T-helper 2 cell treated with Interferon-gamma antibody and Interleukin-4, amounts not matched to agents 100 ng/mL and 5 ng/mL, for 36 hours (primary cell): Measurements from ENCODE around the gene CCDC78. TPM values are rescaled to one million over a fixed set of nuclear protein-coding genes. Genes with fewer than 3 reads are reported as not detected.
"Not testable (repeated sequence)": the region's sequence is repeated elsewhere in the genome, so short reads cannot be mapped to it uniquely, and the experiment has no call there.

Experiments used
- intact Hi-C: fragments of 100-400 bp; cut with micrococcal nuclease; formaldehyde crosslinking; loops from one replicate; pipeline ENCODE4 v1.15.1; 2023
- total RNA-seq: library from RNA; stranded (reverse); gene quantifications from 2 replicates; pipeline ENCODE4 v1.2.3, GENCODE V29; 2022

CCDC78 gene
- total RNA-seq, 1 donor from 2014 or later, result 5.4 TPM

GRCh38 chr16:714079-714478 lies 12.2 kb downstream of the CCDC78 start:
- intact Hi-C loops, result loop anchor here (2.0 kb wide), 1 partner anchor 27 kb away; the partner anchor contains the start of gene CIAO3

- intact Hi-C loops, result not testable (repeated sequence)
Measured at GRCh38 chr16:712740-713250, 13.4 kb downstream of the CCDC78 start.

DNA sequence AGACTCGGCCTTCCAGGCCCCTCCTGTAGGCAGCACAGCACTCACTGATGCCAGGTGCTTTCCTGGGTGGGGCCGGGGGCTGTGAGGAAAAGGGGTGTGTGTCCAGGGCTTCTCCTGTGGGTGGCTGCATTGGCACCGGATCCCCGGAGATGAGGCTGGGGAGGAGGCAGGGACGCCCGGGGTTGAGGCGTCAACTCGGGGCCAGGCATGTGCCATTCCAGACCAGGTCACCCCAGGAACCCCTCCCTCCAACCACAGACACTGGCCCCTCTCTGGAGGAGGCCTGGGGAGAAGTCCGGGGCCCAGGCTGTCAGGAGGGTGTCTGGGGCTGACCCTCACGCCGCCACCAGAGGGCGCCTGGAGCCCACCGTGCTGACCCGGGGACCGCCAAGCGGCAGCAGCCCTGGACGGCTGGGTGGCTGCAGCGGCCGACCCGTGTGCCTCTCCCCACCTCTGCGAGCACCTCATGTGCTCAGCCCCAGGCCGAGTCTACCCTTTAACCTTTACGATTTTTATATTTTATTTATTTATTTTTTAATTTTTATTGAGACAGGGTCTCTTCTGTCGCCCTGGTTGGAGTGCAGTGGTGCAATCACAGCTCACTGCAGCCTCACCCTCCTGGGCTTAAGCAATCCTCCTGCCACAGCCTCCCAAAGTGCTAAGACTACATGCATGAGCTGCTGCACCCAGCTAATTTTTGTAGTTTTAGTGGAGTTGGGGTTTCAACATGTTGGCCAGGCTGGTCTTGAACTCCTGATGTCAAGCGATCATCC lies 14.5 kb downstream of the CCDC78 start:
- intact Hi-C loops, result loop anchor here (1.0 kb wide), 1 partner anchor 74 kb away; no protein-coding TSS in a partner anchor

DNA sequence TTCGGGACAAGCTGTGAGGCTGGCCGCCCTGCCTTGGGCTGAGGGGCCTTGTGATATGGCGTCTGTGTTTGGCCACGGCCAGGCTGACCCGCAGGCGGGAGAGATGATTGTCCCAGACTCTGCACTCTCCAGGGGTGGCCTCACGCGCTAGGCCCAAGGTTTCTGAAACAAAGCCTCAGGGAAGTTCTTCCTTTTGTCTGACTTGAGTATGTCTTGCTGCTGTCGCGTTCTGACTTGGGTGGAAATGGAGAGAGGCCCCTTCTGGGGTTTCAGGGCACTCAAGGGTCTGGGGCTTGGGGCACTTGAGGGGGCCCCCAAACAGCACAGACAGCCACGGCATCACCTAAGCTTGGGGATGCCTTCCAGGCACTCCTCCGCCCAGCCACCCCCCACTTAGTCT lies 15.2 kb downstream of the CCDC78 start:
- intact Hi-C loops, result loop anchor here (1.0 kb wide), 1 partner anchor 74 kb away; no protein-coding TSS in a partner anchor

DNA sequence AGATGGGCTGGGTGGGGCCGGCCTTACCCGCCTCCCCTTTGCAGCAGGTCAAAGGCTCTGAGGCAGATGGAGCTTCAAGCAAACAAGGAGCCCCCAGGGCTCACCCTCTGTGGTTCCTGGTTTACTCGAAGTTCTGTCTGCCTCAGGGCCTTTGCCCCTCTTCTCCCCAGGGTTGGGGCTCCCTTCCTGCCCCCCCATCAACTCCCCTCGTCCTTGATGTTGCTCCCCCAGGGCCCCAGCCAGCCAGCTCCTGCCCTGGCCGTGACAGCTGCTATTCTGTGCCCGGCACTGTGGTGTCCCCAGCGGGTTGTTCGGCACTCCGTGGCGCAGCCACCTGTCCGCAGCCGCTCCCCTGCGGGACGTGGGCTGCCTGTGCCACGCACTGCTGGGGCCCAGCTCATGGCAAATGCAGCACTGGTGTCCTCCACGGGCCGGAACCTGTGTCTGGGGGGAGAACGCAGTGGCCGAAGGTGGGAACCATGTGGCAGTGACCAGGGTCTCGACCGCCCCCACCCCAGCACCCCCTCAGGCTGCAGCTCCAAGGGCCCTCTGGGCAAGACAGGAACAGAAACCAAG lies 15.7 kb downstream of the CCDC78 start:
- intact Hi-C loops, result loop anchor here (1.0 kb wide), 1 partner anchor 75 kb away; no protein-coding TSS in a partner anchor

DNA sequence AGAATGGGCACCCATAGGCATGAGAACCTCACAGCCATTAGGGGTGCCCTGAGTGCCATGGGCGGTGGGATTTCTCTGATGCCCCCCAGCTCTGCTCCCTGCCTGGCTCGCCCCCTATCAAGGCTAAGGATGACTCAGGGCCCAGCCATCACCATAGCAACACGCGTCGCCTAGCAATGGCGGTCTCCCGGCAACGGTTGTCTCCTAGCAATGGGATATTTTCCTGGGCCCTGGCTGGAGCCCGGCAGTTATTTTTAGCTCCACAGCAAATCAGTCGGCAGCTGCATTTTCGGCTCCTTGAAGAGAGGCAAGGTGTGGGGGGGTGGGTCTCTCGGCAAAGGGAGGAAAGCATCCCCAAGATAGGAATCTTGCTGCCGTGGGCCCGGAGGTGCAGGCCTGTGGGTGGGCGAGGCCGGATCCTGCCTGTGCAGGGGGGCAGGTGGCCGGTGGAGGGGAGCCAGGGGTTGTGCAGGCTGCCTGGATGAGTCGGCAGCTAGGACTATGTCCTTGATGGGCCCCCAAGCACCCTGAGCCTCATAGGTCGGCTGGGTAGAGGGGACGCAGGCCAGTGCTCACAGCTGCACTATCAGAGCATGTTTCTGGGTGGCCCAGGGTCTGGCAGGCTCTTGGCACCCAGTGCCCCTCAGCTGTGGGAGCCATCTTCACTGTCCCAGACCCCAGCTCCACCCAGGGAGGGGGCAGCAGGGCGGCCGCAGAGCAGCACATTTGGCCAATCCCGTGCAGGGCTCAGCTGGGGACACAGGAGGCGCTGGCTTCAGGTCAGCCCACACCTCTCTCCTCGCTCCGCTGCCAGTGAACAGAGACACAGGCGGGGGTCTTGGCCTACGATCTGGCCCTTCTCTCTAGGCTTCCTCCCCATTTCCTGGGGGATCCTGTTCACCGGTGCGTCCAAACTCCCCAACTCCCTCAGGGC lies 16.4 kb downstream of the CCDC78 start:
- intact Hi-C loops, result no loop called here

GRCh38 chr16:708959-709358 lies 17.3 kb downstream of the CCDC78 start:
- intact Hi-C loops, result no loop called here

- intact Hi-C loops, result no loop called here
Measured at GRCh38 chr16:708019-708418, 18.2 kb downstream of the CCDC78 start.

DNA sequence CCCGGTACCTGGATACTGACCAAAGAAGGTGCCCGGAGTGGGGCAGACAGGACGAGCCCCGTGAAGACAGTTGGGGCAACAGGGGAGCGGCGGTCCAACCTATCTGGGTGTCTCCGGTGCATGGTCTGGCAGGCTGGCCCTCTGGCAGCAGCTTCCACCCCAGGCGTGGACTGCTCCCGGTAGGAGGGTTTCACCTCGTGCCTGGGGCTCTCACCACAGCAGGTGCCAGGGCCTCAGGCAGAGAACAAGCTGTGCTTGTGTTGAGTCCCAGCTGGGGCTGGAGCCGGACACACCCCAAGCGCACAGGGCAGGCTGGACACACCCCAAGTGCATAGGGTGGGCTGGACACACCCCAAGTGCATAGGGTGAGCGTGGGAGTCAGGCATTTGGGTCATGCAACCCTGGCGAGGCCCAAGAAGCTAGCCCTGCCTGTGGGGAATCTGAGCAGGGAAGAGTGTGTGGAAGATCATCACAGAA lies 19.1 kb downstream of the CCDC78 start:
- intact Hi-C loops, result no loop called here

GRCh38 chr16:706189-707061 lies 19.8 kb downstream of the CCDC78 start:
- intact Hi-C loops, result no loop called here

DNA sequence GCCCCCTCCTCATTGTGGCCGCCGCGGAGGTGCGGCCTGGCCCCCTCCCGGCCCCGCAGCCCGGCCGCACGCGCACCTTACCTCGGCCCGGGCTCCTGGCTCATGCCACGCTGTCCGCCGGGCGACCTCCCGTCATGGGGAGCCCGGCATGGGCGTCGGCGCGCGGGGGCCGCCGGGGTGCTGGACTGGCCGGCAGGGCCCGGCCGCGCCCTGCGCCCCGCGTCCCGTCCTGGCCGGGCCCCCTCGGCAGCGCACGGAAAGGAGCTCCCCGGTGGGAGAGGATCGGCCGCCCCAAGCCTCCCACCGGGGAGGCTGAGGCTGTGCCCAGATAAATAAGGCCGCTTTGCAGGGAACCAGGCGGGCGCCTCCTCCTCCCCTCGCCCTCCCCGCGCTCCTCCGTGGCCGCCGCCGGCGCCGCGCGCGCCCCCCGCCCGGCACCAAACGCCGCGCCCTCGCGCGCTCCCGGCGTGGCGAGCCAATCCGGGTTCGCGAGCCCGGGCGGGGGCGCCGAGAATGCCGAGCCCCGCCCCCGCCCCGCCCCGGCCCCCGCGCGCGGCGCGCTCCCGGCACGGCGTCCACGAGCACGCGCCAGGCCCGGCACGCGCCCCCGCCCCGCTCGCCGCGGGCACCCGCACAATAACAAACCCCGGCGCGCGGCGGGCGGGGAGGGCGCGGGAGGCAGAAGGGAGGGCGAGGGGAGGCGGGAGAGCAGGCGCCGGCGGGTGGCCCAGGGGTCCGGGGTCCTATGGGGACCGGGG lies 20.6 kb downstream of the CCDC78 start, which contains the start of gene FBXL16:
Gene FBXL16 (minus strand): TSS at position 371 of the 758 bp plus-strand sequence. CDS start 8,396 bp downstream, outside the sequence.
- intact Hi-C loops, result no loop called here

DNA sequence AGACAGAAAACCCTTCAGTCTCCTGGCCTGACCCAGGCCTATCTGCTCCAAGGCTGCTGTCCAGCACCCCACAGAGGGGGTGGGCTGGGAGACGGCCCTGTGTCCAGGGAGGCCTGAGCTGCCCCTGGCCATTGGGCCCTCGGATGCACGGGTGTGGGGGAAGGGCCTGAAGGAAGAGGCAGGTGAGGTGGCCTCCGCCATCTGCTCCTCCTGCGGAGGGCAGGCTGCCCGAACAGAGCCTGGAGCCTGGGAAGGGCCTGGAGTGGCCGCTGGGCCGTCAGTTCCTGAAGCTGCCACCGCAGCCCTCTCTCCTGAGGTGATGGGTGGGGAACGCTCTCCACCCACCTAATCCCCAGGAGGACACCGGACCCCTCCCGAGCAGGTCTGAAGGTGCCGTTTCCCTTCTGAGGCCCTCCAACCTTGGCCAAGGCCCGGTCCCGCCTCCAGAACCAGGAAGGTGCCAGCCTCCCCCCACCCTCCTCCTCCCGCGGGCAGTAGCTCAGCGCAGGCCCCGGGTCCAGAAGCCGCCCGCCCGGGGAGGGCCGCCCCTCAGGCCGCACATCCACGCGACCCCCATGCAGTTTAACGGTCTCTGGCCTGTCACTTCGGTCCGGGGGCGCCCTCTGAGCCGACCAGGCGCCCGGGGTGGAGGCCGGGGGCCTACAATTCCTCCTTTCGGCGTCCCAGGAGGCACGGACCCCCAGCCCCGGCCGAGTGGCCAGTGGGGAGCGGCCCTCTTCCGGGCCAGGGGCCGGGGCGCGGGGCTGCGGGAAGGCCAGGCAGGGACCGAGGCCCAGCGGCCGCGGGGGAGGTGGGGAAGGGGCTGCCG lies 21.5 kb downstream of the CCDC78 start:
- intact Hi-C loops, result no loop called here

GRCh38 chr16:704047-704446 lies 22.2 kb downstream of the CCDC78 start:
- intact Hi-C loops, result no loop called here

- intact Hi-C loops, result no loop called here
Measured at GRCh38 chr16:703406-703805, 22.8 kb downstream of the CCDC78 start.

DNA sequence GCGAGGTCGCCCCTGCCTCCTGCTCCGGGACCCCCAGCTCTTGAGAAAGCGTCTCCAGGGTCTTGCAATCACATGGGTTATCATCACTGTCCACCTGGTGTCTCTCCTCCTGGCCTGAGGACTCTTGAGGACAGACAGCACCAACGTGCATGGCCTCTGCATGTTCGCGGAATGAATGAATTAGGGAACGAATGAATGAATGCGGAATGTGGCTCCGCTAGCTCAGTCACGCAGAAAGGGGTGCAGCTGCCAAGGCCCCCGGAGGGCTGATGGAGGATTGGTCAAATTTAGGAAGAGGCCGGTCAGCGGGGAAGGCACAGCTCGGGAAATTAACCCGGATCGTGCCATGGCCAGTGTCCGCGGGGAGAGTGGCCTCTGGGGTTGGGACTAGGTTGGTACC lies 23.9 kb downstream of the CCDC78 start:
- intact Hi-C loops, result no loop called here

GRCh38 chr16:700684-701584 lies 25.3 kb downstream of the CCDC78 start:
- intact Hi-C loops, result no loop called here

GRCh38 chr16:698911-699671 lies 27.2 kb downstream of the CCDC78 start:
- intact Hi-C loops, result no loop called here
